A204.1 (cell line): ENCODE data around the gene CDK19.
"Not testable (repeated sequence)": the region's sequence is repeated elsewhere in the genome, so short reads cannot be mapped to it uniquely, and the experiment has no call there.

Experiments used
- FAIRE-seq: peaks from 2 replicates; lab custom pipeline; 2012; peaks lifted over from hg19 to GRCh38; lab: Jason Lieb, UNC

CDK19 gene

GRCh38 chr6:110620065-110620464 is 195.2 kb downstream of the CDK19 start:
- no peak for FAIRE-seq

- FAIRE-seq, result no peak
These were observed 195.9 kb downstream of the CDK19 start for GRCh38 chr6:110619275-110619908.

GRCh38 chr6:110618591-110619267 is 196.5 kb downstream of the CDK19 start:
- FAIRE-seq, result no peak

GRCh38 chr6:110617057-110617456 is 198.2 kb downstream of the CDK19 start:
- no peak for FAIRE-seq

- no peak for FAIRE-seq
These were observed 199.5 kb downstream of the CDK19 start for GRCh38 chr6:110615722-110616121.

- no peak for FAIRE-seq
These were observed 200.7 kb downstream of the CDK19 start for GRCh38 chr6:110614586-110614985.

DNA sequence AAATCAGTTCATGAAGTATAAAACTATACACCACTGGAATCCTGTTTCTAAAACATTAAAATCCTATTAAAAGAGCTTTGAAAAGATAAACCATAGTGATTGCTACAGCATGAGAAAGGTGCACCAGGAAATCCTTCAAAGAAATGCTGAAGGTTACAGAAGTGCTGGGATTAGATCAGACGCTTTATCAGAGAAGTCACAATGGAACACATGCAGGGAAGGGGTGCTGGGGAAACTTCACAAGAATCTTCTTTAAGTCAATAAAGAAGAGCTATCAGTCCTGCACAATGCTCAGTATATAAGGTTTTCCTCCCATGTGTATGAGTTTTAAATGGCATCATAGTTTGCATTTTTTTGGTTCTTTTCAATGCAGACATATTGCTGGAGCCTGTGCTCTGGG is 201.2 kb downstream of the CDK19 start:
- FAIRE-seq, result no peak

- FAIRE-seq, result no peak
These were observed 201.9 kb downstream of the CDK19 start for GRCh38 chr6:110613356-110613755.

DNA sequence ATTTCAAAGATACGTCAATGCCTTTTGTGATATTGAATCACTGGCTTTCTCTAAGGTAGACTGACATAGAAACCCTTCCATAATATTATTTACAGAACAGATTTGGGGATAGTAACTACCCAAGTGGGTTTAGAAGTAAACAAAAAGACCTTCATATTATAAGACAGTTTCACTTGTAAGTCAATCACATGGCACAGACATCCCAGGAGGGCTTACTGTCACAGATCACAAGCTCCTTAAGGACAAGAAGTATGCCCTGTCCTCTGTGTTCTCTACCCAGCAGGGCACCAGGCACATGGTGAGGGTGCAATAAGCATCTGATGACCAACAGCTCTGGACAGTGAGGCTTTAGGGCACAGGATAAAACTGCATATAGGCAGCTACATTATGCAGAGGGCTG is 203.0 kb downstream of the CDK19 start:
- FAIRE-seq, result no peak

GRCh38 chr6:110609101-110609500 is 206.2 kb downstream of the CDK19 start:
- FAIRE-seq, result no peak

- FAIRE-seq, result no peak
These were observed 207.1 kb downstream of the CDK19 start for GRCh38 chr6:110608151-110608550.

DNA sequence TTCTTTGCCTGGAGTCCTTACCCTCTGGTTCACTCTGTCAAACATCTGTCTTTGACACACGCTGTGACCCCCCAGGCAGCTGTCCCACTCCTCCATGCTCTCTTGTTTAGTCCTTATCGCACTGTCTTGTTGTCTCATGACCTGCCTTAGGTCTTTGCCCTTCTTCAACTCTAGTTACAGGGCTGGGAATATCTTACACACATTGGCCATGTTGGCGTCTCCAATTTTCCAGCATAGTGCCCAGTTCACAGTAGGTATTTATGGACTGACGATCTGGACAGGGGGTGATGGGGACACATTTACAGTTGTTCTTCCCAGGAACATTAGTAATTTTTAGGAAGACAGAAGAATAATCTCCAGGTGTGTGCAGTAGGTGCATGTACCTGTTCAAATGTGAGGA is 209.1 kb downstream of the CDK19 start:
- no peak for FAIRE-seq

- not testable (repeated sequence) for FAIRE-seq
These were observed 214.6 kb downstream of the CDK19 start for GRCh38 chr6:110600640-110601039.

- no peak for FAIRE-seq
These were observed 217.5 kb downstream of the CDK19 start for GRCh38 chr6:110597761-110598160.

GRCh38 chr6:110596354-110596753 is 218.9 kb downstream of the CDK19 start:
- FAIRE-seq, result no peak

- FAIRE-seq, result no peak
These were observed 220.2 kb downstream of the CDK19 start for GRCh38 chr6:110595112-110595511.

- no peak for FAIRE-seq
These were observed 221.6 kb downstream of the CDK19 start for GRCh38 chr6:110593637-110594036.

GRCh38 chr6:110592765-110593164 is 222.5 kb downstream of the CDK19 start:
- no peak for FAIRE-seq

- FAIRE-seq, result no peak
These were observed 224.4 kb downstream of the CDK19 start for GRCh38 chr6:110590821-110591351.

DNA sequence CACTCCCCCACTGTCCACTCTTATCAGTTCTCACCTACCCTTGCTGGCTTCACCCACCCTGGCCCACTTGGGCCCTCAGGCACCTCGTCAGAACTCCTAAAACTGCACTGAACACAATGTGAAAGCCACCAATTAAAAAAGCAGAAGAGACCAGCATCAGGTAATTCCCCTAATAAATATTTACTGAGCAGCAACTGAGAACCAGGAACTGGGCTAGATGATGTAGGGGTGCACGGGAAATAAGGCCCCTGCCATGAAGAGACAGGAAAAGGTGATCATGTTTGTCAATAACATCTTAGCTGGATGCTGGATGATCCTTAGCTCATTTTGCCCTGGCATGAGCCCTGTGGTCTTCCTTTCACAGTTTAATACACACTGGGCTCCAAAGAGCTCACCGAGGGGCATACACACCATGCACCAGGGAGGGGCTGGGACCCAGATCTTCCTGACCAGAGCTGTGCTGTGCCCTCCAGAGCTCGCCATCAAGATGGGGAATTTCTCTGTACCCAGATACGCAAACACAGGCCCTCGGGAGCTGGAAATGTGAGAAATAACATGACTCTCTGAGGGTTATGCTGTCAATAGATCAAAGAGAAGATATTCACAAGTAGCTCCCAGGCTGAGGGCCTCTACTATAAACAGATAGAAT is 225.3 kb downstream of the CDK19 start:
- no peak for FAIRE-seq

DNA sequence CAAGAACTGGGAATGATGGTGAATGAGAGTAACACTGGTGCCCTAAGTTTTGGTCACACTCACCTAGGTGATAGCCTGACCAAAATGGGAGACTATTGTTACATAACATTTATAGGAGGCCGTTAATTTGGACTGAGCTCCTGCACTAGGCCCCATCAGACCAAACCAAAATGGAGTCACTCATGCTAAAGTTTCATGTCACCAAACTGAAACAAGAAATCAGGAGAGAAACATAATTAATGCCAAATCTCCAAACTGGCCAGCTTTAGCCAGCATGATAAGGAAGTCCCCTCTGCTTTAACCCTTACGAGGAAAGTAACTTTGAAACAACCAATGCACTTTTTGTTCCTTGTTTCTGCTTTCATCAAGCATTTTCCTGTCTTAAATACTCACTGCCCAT is 227.9 kb downstream of the CDK19 start:
- FAIRE-seq, result no peak

- no peak for FAIRE-seq
These were observed 233.6 kb downstream of the CDK19 start for GRCh38 chr6:110581679-110582078.

GRCh38 chr6:110577596-110578167 is 237.6 kb downstream of the CDK19 start:
- not testable (repeated sequence) for FAIRE-seq
